GM19452 (cell line): ENCODE data around the gene PJVK.
"Not testable (repeated sequence)": the region's sequence is repeated elsewhere in the genome, so short reads cannot be mapped to it uniquely, and the experiment has no call there.

Experiments used
- ATAC-seq: cut with Tn5 transposase; IDR thresholded peaks from one replicate; pipeline ENCODE4 v1.9.1; 2021; ENCODE audit not compliant: unreplicated experiment

The PJVK gene

GRCh38 chr2:178450774-178451525, at the start of gene PJVK, which contains the start of gene PRKRA:
TSS of gene PJVK (plus strand) at chr2:178451378. CDS start at chr2:178453410, 2,032 bp downstream.
TSS of gene PRKRA (minus strand) at chr2:178451175. CDS start at chr2:178451030, 145 bp downstream.
- ATAC-seq, result peak; percentile 83

- no peak for ATAC-seq
These were observed 49.2 kb upstream of the PJVK start for GRCh38 chr2:178401994-178402437.

GRCh38 chr2:178403671-178404306, 47.4 kb upstream of the PJVK start:
- peak; percentile 44 for ATAC-seq

- ATAC-seq, result peak; percentile 100
These were observed 46.8 kb upstream of the PJVK start for GRCh38 chr2:178404368-178404767.

GRCh38 chr2:178409261-178409660, 41.9 kb upstream of the PJVK start:
- no peak for ATAC-seq

GRCh38 chr2:178412047-178412446, 39.1 kb upstream of the PJVK start:
- no peak for ATAC-seq

GRCh38 chr2:178412453-178412852, 38.7 kb upstream of the PJVK start:
- ATAC-seq, result not testable (repeated sequence)

- ATAC-seq, result peak; percentile 82
These were observed 37.5 kb upstream of the PJVK start for GRCh38 chr2:178413472-178414265.

GRCh38 chr2:178414266-178415247, 36.6 kb upstream of the PJVK start:
- ATAC-seq, result peak; percentile 76

GRCh38 chr2:178415979-178416378, 35.2 kb upstream of the PJVK start:
- ATAC-seq, result no peak

GRCh38 chr2:178417916-178418315, 33.3 kb upstream of the PJVK start:
- no peak for ATAC-seq

GRCh38 chr2:178418426-178418825, 32.8 kb upstream of the PJVK start:
- ATAC-seq, result no peak

- ATAC-seq, result no peak
These were observed 32.1 kb upstream of the PJVK start for GRCh38 chr2:178419123-178419522.

- ATAC-seq, result no peak
These were observed 30.6 kb upstream of the PJVK start for GRCh38 chr2:178420463-178420999.

GRCh38 chr2:178422097-178422496, 29.1 kb upstream of the PJVK start:
- no peak for ATAC-seq

- not testable (repeated sequence) for ATAC-seq
These were observed 27.4 kb upstream of the PJVK start for GRCh38 chr2:178423746-178424145.

- no peak for ATAC-seq
These were observed 25.8 kb upstream of the PJVK start for GRCh38 chr2:178425255-178425827.

GRCh38 chr2:178426388-178426787, 24.8 kb upstream of the PJVK start:
- ATAC-seq, result no peak

- ATAC-seq, result no peak
These were observed 23.7 kb upstream of the PJVK start for GRCh38 chr2:178427458-178427857.

- no peak for ATAC-seq
These were observed 22.8 kb upstream of the PJVK start for GRCh38 chr2:178428396-178428806.
